ENCODE measurements around the gene EPHA7. TPM values are rescaled to one million over a fixed set of nuclear protein-coding genes. Genes with fewer than 3 reads are reported as not detected.

EPHA7 gene
- polyA plus RNA-seq, 1 donor from 2014 or later: 17.4 TPM

GRCh38 chr6:93282521-93283031 is 136.8 kb downstream of the EPHA7 start:
- H3K4me3 ChIP-seq (ENCODE audit: low read length): no peak overlapping the region
- H3K9me3 ChIP-seq (ENCODE audit: low read length): no peaks in the 10 kb centered on the region
- H3K27ac ChIP-seq (ENCODE audit: low read length): no peak overlapping the region
- no peak overlapping the region for H3K4me2 ChIP-seq (ENCODE audit: low read length)
- no peak overlapping the region for H2AFZ ChIP-seq (ENCODE audit: low read depth, low read length)
- no peaks in the 10 kb centered on the region for H3F3A ChIP-seq (ENCODE audit: insufficient read depth, low read length, poor library complexity, severe bottlenecking)
- no peaks in the 10 kb centered on the region for H3K9me2 ChIP-seq (ENCODE audit: insufficient read depth, low read length)
- no peaks in the 10 kb centered on the region for H3K36me3 ChIP-seq (ENCODE audit: insufficient read depth, low read length)
- no peak overlapping the region for H3K9ac ChIP-seq (ENCODE audit: low read length)
- H3K27me3 ChIP-seq (ENCODE audit: insufficient read depth, low read depth, low read length): no peaks in the 10 kb centered on the region
- TF ChIP-seq EZH2 (IDR thresholded peaks at IDR 0.05; ENCODE audit: borderline replicate concordance, insufficient read depth, low read length, poor library complexity, severe bottlenecking): no peak
- no peak for TF ChIP-seq POLR2AphosphoS5 (IDR thresholded peaks at IDR 0.05)
- TF ChIP-seq EP300 (conservative IDR thresholded peaks at IDR 0.05; ENCODE audit: poor library complexity, severe bottlenecking): no peak
- no peak for TF ChIP-seq MXI1 (conservative IDR thresholded peaks at IDR 0.05; ENCODE audit: poor library complexity, severe bottlenecking)
- TF ChIP-seq, protein P1, sequence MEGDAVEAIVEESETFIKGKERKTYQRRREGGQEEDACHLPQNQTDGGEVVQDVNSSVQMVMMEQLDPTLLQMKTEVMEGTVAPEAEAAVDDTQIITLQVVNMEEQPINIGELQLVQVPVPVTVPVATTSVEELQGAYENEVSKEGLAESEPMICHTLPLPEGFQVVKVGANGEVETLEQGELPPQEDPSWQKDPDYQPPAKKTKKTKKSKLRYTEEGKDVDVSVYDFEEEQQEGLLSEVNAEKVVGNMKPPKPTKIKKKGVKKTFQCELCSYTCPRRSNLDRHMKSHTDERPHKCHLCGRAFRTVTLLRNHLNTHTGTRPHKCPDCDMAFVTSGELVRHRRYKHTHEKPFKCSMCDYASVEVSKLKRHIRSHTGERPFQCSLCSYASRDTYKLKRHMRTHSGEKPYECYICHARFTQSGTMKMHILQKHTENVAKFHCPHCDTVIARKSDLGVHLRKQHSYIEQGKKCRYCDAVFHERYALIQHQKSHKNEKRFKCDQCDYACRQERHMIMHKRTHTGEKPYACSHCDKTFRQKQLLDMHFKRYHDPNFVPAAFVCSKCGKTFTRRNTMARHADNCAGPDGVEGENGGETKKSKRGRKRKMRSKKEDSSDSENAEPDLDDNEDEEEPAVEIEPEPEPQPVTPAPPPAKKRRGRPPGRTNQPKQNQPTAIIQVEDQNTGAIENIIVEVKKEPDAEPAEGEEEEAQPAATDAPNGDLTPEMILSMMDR (IDR thresholded peaks at IDR 0.05; ENCODE audit: poor library complexity, severe bottlenecking): no peak
- no peak for TF ChIP-seq TAF1 (IDR thresholded peaks at IDR 0.05; ENCODE audit: low read depth)
- no peak for TF ChIP-seq REST (IDR thresholded peaks at IDR 0.05; ENCODE audit: borderline replicate concordance)
- no peak for TF ChIP-seq RAD21 (conservative IDR thresholded peaks at IDR 0.05)
- TF ChIP-seq SMC3 (conservative IDR thresholded peaks at IDR 0.05; ENCODE audit: poor library complexity): no peak
- no peaks in the 10 kb centered on the region for H4K20me1 ChIP-seq (ENCODE audit: insufficient read depth)
- no peaks in the 10 kb centered on the region for H3K79me2 ChIP-seq (replicated peaks; ENCODE audit: insufficient read depth, low read length)

GRCh38 chr6:93278241-93278640 is 141.1 kb downstream of the EPHA7 start:
- Histone ChIP-seq H3K9me2 (ENCODE audit: insufficient read depth, low read length) (no peaks in the 10 kb centered on the region), H3K4me2 (ENCODE audit: low read length) (no peak overlapping the region), H2AFZ (ENCODE audit: low read depth, low read length) (no peak overlapping the region), H3K9me3 (ENCODE audit: low read length) (no peaks in the 10 kb centered on the region), H4K20me1 (ENCODE audit: insufficient read depth) (no peaks in the 10 kb centered on the region), H3K27me3 (ENCODE audit: insufficient read depth, low read depth, low read length) (no peaks in the 10 kb centered on the region), H3K79me2 (replicated peaks; ENCODE audit: insufficient read depth, low read length) (no peaks in the 10 kb centered on the region), H3K9ac (ENCODE audit: low read length) (no peak overlapping the region), H3K36me3 (ENCODE audit: insufficient read depth, low read length) (no peaks in the 10 kb centered on the region), H3K4me3 (ENCODE audit: low read length) (no peak overlapping the region), H3F3A (ENCODE audit: insufficient read depth, low read length, poor library complexity, severe bottlenecking) (no peaks in the 10 kb centered on the region), H3K27ac (ENCODE audit: low read length) (no peak overlapping the region)
- TF ChIP-seq SMC3 (conservative IDR thresholded peaks at IDR 0.05; ENCODE audit: poor library complexity) (no peak), EZH2 (IDR thresholded peaks at IDR 0.05; ENCODE audit: borderline replicate concordance, insufficient read depth, low read length, poor library complexity, severe bottlenecking) (no peak), POLR2AphosphoS5 (IDR thresholded peaks at IDR 0.05) (no peak), TAF1 (IDR thresholded peaks at IDR 0.05; ENCODE audit: low read depth) (no peak), RAD21 (conservative IDR thresholded peaks at IDR 0.05) (no peak), REST (IDR thresholded peaks at IDR 0.05; ENCODE audit: borderline replicate concordance) (no peak), EP300 (conservative IDR thresholded peaks at IDR 0.05; ENCODE audit: poor library complexity, severe bottlenecking) (no peak), MXI1 (conservative IDR thresholded peaks at IDR 0.05; ENCODE audit: poor library complexity, severe bottlenecking) (no peak)
- TF ChIP-seq, protein P1 (IDR thresholded peaks at IDR 0.05; ENCODE audit: poor library complexity, severe bottlenecking): no peak

Measured in neural cell (in vitro differentiated cells).